Measurements from ENCODE around the gene ARAP3.
A peak's percentile ranks its signal among the peaks of the same experiment; 100 is the strongest.

ARAP3 gene

GRCh38 chr5:141647242-141647641 is 34.8 kb downstream of the ARAP3 start:
- no peak for DNase-seq (ENCODE audit: low read depth in 2 of 2)

GRCh38 chr5:141646026-141646425 is 36.0 kb downstream of the ARAP3 start:
- no peak for DNase-seq (ENCODE audit: low read depth in 2 of 2)

GRCh38 chr5:141641634-141642267 is 40.3 kb downstream of the ARAP3 start:
- DNase-seq (ENCODE audit: low read depth in 2 of 2), result no peak

- no peak for DNase-seq (ENCODE audit: low read depth in 2 of 2)
Observed at GRCh38 chr5:141640698-141641097, 41.3 kb downstream of the ARAP3 start.

GRCh38 chr5:141640051-141640415 is 42.0 kb downstream of the ARAP3 start:
- DNase-seq (ENCODE audit: low read depth in 2 of 2), result no peak

GRCh38 chr5:141639357-141640050 is 42.5 kb downstream of the ARAP3 start:
- no peak for DNase-seq (ENCODE audit: low read depth in 2 of 2)

GRCh38 chr5:141638771-141639170 is 43.3 kb downstream of the ARAP3 start:
- no peak for DNase-seq (ENCODE audit: low read depth in 2 of 2)

- peak; percentile 31 to 38 for DNase-seq (ENCODE audit: low read depth in 2 of 2)
Observed at GRCh38 chr5:141637767-141638419, 44.1 kb downstream of the ARAP3 start.

GRCh38 chr5:141637123-141637766 is 44.8 kb downstream of the ARAP3 start:
- DNase-seq (ENCODE audit: low read depth in 2 of 2), result no peak

- DNase-seq (ENCODE audit: low read depth in 2 of 2), result peak; percentile 83 to 88
Observed at GRCh38 chr5:141636413-141637122, 45.5 kb downstream of the ARAP3 start, which contains the start of the genes HDAC3 and RELL2. HDAC3 (minus strand) TSS chr5:141636849; CDS start chr5:141636790, 59 bp downstream. RELL2 (plus strand) TSS chr5:141636997; CDS start chr5:141638226, 1,229 bp downstream.

GRCh38 chr5:141636106-141636412 is 46.0 kb downstream of the ARAP3 start:
- DNase-seq (ENCODE audit: low read depth in 2 of 2), result no peak

GRCh38 chr5:141635646-141636045 is 46.4 kb downstream of the ARAP3 start:
- DNase-seq (ENCODE audit: low read depth in 2 of 2), result no peak

GRCh38 chr5:141634720-141635119 is 47.3 kb downstream of the ARAP3 start:
- no peak for DNase-seq (ENCODE audit: low read depth in 2 of 2)

GRCh38 chr5:141633871-141634561 is 48.0 kb downstream of the ARAP3 start:
- DNase-seq (ENCODE audit: low read depth in 2 of 2), result no peak

GRCh38 chr5:141632650-141633049 is 49.4 kb downstream of the ARAP3 start:
- no peak for DNase-seq (ENCODE audit: low read depth in 2 of 2)

- no peak for DNase-seq (ENCODE audit: low read depth in 2 of 2)
Observed at GRCh38 chr5:141630570-141631140, 51.4 kb downstream of the ARAP3 start.

- DNase-seq (ENCODE audit: low read depth in 2 of 2), result no peak
Observed at GRCh38 chr5:141628175-141628788, 53.7 kb downstream of the ARAP3 start.

GRCh38 chr5:141623611-141624010 is 58.4 kb downstream of the ARAP3 start:
- DNase-seq (ENCODE audit: low read depth in 2 of 2), result no peak

GRCh38 chr5:141623186-141623585 is 58.8 kb downstream of the ARAP3 start:
- DNase-seq (ENCODE audit: low read depth in 2 of 2), result no peak

GRCh38 chr5:141618804-141619554 is 63.1 kb downstream of the ARAP3 start, which contains the start of gene DIAPH1:
DIAPH1 (minus strand) TSS chr5:141619000; CDS start chr5:141618914, 86 bp downstream.
- peak; percentile 98 to 99 for DNase-seq (ENCODE audit: low read depth in 2 of 2)
